ENCODE results near the gene C11orf86. TPM values are rescaled to one million over a fixed set of nuclear protein-coding genes. Genes with fewer than 3 reads are reported as not detected.
A peak's percentile ranks its signal among the peaks of the same experiment; 100 is the strongest.

Gene C11orf86
- total and polyA plus RNA-seq, 2 experiments from 2014 or later, result 0.21 to 0.74 TPM

DNA sequence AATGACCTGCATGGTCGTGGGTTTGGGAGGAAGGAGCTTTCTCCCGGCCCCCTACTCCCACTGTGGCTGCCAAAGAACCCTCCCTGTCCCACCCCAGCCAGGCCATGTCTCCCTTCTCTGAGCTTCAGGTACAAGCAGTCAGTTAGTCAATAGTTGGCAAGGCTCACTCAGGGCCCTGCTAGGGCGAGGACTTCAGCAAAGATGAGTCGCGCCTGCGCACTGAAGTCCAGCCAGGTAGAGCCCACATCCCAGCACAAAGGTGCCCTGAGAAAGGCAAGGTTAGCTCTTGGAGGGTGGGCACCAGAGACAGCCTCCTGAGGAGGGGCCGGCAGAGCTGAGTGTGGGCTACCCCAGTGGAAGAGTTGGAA is 11.1 kb downstream of the C11orf86 start (continued):
- TF ChIP-seq, protein P1, sequence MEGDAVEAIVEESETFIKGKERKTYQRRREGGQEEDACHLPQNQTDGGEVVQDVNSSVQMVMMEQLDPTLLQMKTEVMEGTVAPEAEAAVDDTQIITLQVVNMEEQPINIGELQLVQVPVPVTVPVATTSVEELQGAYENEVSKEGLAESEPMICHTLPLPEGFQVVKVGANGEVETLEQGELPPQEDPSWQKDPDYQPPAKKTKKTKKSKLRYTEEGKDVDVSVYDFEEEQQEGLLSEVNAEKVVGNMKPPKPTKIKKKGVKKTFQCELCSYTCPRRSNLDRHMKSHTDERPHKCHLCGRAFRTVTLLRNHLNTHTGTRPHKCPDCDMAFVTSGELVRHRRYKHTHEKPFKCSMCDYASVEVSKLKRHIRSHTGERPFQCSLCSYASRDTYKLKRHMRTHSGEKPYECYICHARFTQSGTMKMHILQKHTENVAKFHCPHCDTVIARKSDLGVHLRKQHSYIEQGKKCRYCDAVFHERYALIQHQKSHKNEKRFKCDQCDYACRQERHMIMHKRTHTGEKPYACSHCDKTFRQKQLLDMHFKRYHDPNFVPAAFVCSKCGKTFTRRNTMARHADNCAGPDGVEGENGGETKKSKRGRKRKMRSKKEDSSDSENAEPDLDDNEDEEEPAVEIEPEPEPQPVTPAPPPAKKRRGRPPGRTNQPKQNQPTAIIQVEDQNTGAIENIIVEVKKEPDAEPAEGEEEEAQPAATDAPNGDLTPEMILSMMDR (conservative IDR thresholded peaks at IDR 0.05; ENCODE audit: low read depth in 2 of 2), result no peak

DNA sequence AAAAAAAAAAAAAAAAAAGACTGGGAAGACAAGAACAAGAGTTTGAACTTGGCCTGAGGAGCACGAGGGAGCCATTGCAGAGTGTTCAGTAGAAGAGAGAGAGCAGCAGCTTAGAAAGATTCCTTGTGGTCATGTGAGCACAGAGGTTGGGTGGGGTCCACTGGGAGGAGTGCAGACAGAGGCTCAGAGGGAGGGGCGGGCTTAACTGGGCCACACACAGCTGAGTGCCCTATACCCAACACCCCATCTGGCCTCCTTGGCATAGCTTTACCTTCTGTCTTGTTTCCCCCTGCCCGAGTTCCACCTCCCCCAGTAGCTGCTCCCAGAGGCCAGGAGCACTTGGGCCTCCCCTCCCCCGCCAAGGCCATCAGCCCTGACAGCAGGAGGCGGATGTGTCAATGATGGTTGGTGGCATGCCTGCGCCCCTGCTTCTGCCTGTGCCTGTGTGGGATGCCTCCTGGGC is 12.1 kb downstream of the C11orf86 start:
- Mint-ChIP-seq H3K4me1 (peaks cover 30% of the 10 kb centered on the region), H3K9me3 (peaks cover 9% of the 10 kb centered on the region), H3K36me3 (ENCODE audit: low read depth) (peaks cover 12% of the 10 kb centered on the region; the same call in 1 of the 3 replicates), H3K4me3 (peak overlapping the region; percentile 46; the same call in 1 of the 3 replicates), H3K27ac (no peak overlapping the region; the same call in 1 of the 2 replicates), H3K27me3 (ENCODE audit: insufficient read depth, low read depth, poor library complexity) (peaks cover 16% of the 10 kb centered on the region)
- ATAC-seq (peak; percentile 72), DNase-seq (ENCODE audit: low spot score) (peak; percentile 68)
- no peaks in the 10 kb centered on the region for H3F3A ChIP-seq (replicated peaks; ENCODE audit: low read depth)
- 0 out of 2 replicates have a peak overlapping the region, but pooled peaks have one; percentile 21 for H3K4me3 ChIP-seq
- TF ChIP-seq, protein P2, sequence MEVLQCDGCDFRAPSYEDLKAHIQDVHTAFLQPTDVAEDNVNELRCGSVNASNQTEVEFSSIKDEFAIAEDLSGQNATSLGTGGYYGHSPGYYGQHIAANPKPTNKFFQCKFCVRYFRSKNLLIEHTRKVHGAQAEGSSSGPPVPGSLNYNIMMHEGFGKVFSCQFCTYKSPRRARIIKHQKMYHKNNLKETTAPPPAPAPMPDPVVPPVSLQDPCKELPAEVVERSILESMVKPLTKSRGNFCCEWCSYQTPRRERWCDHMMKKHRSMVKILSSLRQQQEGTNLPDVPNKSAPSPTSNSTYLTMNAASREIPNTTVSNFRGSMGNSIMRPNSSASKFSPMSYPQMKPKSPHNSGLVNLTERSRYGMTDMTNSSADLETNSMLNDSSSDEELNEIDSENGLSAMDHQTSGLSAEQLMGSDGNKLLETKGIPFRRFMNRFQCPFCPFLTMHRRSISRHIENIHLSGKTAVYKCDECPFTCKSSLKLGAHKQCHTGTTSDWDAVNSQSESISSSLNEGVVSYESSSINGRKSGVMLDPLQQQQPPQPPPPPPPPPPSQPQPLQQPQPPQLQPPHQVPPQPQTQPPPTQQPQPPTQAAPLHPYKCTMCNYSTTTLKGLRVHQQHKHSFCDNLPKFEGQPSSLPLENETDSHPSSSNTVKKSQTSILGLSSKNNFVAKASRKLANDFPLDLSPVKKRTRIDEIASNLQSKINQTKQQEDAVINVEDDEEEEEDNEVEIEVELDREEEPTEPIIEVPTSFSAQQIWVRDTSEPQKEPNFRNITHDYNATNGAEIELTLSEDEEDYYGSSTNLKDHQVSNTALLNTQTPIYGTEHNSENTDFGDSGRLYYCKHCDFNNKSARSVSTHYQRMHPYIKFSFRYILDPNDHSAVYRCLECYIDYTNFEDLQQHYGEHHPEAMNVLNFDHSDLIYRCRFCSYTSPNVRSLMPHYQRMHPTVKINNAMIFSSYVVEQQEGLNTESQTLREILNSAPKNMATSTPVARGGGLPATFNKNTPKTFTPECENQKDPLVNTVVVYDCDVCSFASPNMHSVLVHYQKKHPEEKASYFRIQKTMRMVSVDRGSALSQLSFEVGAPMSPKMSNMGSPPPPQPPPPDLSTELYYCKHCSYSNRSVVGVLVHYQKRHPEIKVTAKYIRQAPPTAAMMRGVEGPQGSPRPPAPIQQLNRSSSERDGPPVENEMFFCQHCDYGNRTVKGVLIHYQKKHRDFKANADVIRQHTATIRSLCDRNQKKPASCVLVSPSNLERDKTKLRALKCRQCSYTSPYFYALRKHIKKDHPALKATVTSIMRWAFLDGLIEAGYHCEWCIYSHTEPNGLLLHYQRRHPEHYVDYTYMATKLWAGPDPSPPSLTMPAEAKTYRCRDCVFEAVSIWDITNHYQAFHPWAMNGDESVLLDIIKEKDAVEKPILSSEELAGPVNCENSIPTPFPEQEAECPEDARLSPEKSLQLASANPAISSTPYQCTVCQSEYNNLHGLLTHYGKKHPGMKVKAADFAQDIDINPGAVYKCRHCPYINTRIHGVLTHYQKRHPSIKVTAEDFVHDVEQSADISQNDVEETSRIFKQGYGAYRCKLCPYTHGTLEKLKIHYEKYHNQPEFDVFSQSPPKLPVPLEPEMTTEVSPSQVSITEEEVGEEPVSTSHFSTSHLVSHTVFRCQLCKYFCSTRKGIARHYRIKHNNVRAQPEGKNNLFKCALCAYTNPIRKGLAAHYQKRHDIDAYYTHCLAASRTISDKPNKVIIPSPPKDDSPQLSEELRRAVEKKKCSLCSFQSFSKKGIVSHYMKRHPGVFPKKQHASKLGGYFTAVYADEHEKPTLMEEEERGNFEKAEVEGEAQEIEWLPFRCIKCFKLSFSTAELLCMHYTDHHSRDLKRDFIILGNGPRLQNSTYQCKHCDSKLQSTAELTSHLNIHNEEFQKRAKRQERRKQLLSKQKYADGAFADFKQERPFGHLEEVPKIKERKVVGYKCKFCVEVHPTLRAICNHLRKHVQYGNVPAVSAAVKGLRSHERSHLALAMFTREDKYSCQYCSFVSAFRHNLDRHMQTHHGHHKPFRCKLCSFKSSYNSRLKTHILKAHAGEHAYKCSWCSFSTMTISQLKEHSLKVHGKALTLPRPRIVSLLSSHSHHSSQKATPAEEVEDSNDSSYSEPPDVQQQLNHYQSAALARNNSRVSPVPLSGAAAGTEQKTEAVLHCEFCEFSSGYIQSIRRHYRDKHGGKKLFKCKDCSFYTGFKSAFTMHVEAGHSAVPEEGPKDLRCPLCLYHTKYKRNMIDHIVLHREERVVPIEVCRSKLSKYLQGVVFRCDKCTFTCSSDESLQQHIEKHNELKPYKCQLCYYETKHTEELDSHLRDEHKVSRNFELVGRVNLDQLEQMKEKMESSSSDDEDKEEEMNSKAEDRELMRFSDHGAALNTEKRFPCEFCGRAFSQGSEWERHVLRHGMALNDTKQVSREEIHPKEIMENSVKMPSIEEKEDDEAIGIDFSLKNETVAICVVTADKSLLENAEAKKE (CRISPR knock-in tag; IDR thresholded peaks at IDR 0.05), result no peak
- TF ChIP-seq, protein P3, sequence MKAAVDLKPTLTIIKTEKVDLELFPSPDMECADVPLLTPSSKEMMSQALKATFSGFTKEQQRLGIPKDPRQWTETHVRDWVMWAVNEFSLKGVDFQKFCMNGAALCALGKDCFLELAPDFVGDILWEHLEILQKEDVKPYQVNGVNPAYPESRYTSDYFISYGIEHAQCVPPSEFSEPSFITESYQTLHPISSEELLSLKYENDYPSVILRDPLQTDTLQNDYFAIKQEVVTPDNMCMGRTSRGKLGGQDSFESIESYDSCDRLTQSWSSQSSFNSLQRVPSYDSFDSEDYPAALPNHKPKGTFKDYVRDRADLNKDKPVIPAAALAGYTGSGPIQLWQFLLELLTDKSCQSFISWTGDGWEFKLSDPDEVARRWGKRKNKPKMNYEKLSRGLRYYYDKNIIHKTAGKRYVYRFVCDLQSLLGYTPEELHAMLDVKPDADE (IDR thresholded peaks at IDR 0.05), result peak; percentile 69; the same call in 1 of the 2 replicates
- TF ChIP-seq NANOG (IDR thresholded peaks at IDR 0.05; ENCODE audit: borderline replicate concordance), result peak; percentile 80; the same call in 1 of the 2 replicates
- TF ChIP-seq CREB1 (CRISPR knock-in tag; IDR thresholded peaks at IDR 0.05; ENCODE audit: low read depth), result 0 out of 2 replicates have a peak, but pooled peaks have one; percentile 13
- no peaks in the 10 kb centered on the region for H3K9me2 ChIP-seq (ENCODE audit: insufficient read depth)
- peak overlapping the region; percentile 52; the same call in 1 of the 2 replicates for H2AFZ ChIP-seq
- no peaks in the 10 kb centered on the region for H3K27me3 ChIP-seq (ENCODE audit: insufficient read depth)
- H3K79me2 ChIP-seq (replicated peaks; ENCODE audit: insufficient read depth), result no peaks in the 10 kb centered on the region
- no peaks in the 10 kb centered on the region for H4K20me1 ChIP-seq (replicated peaks; ENCODE audit: insufficient read depth)
- H3K4me2 ChIP-seq, result peak overlapping the region; percentile 65; the same call in 1 of the 2 replicates
- H3K4me1 ChIP-seq (ENCODE audit: insufficient read depth), result peaks cover 10% of the 10 kb centered on the region; the same call in 1 of the 2 replicates
- no peaks in the 10 kb centered on the region for H3K36me3 ChIP-seq (ENCODE audit: insufficient read depth)
- no peak overlapping the region for H3K27ac ChIP-seq (ENCODE audit: low read depth)
